Measurements from ENCODE around the gene SETBP1. TPM values are rescaled to one million over a fixed set of nuclear protein-coding genes. Genes with fewer than 3 reads are reported as not detected.

SETBP1 gene
- total RNA-seq, 1 experiment from 2014 or later, result 0.23 TPM

- POLR2A ChIA-PET, result no interaction called here
- H3K27ac ChIP-seq (ENCODE audit: low read length), result no peak overlapping the region
- no peaks in the 10 kb centered on the region for H3K4me1 ChIP-seq (ENCODE audit: control insufficient read depth, insufficient read depth, low read length)
- no peak overlapping the region for H3K4me3 ChIP-seq (ENCODE audit: low read depth in 2 of 2, low read length in 2 of 2)
- CTCF ChIA-PET, result no interaction called here
- no peaks in the 10 kb centered on the region for H3K36me3 ChIP-seq (ENCODE audit: control insufficient read depth, insufficient read depth, low read length)
- no peaks in the 10 kb centered on the region for H3K9me3 ChIP-seq (ENCODE audit: control insufficient read depth, insufficient read depth, low read depth, low read length)
- H3K27me3 ChIP-seq (ENCODE audit: control insufficient read depth, insufficient read depth, low read length), result no peaks in the 10 kb centered on the region
- intact Hi-C loops (cut with micrococcal nuclease; ENCODE audit: unreplicated experiment) (no loop called here), in situ Hi-C loops (cut with HindIII; ENCODE audit: low pct_unique_long_range_greater_than_20kb, low sequenced_read_pairs) (no loop called here)
- ATAC-seq (no peak), DNase-seq (ENCODE audit: low read depth, low spot score) (no peak)
- no peak for TF ChIP-seq POLR2AphosphoS5 (IDR thresholded peaks at IDR 0.05; ENCODE audit: low read depth, low read length)
- TF ChIP-seq CTCF (IDR thresholded peaks at IDR 0.05), result no peak
- TF ChIP-seq REST (IDR thresholded peaks at IDR 0.05; ENCODE audit: insufficient read depth in 1 of 2, low read depth in 2 of 2, low read length in 1 of 2), result no peak
- no peak for TF ChIP-seq SIN3A (IDR thresholded peaks at IDR 0.05; ENCODE audit: borderline replicate concordance, insufficient read depth, low read depth, low read length)
- TF ChIP-seq TCF7L2 (IDR thresholded peaks at IDR 0.05; ENCODE audit: low read depth, low read length), result no peak
- no TSS peak for BruUV-seq (replicated peaks)
These were observed 70.1 kb downstream of the SETBP1 start for GRCh38 chr18:44750774-44751173.

GRCh38 chr18:44754567-44754966 is 73.9 kb downstream of the SETBP1 start:
- H3K9me3 ChIP-seq (ENCODE audit: control insufficient read depth, insufficient read depth, low read depth, low read length), result no peaks in the 10 kb centered on the region
- no peak overlapping the region for H3K4me3 ChIP-seq (ENCODE audit: low read depth in 2 of 2, low read length in 2 of 2)
- H3K4me1 ChIP-seq (ENCODE audit: control insufficient read depth, insufficient read depth, low read length), result no peaks in the 10 kb centered on the region
- H3K27me3 ChIP-seq (ENCODE audit: control insufficient read depth, insufficient read depth, low read length), result no peaks in the 10 kb centered on the region
- H3K27ac ChIP-seq (ENCODE audit: low read length), result no peak overlapping the region
- intact Hi-C loops (cut with micrococcal nuclease; ENCODE audit: unreplicated experiment) (no loop called here), in situ Hi-C loops (cut with HindIII; ENCODE audit: low pct_unique_long_range_greater_than_20kb, low sequenced_read_pairs) (no loop called here)
- DNase-seq (ENCODE audit: low read depth, low spot score), result no peak
- no TSS peak for BruUV-seq (replicated peaks)
- ChIA-PET POLR2A (no interaction called here), CTCF (no interaction called here)
- no peak for TF ChIP-seq CTCF (IDR thresholded peaks at IDR 0.05)
- no peak for TF ChIP-seq SIN3A (IDR thresholded peaks at IDR 0.05; ENCODE audit: borderline replicate concordance, insufficient read depth, low read depth, low read length)
- no peak for TF ChIP-seq TCF7L2 (IDR thresholded peaks at IDR 0.05; ENCODE audit: low read depth, low read length)
- TF ChIP-seq REST (IDR thresholded peaks at IDR 0.05; ENCODE audit: insufficient read depth in 1 of 2, low read depth in 2 of 2, low read length in 1 of 2), result no peak
- TF ChIP-seq POLR2AphosphoS5 (IDR thresholded peaks at IDR 0.05; ENCODE audit: low read depth, low read length), result no peak
- no peaks in the 10 kb centered on the region for H3K36me3 ChIP-seq (ENCODE audit: control insufficient read depth, insufficient read depth, low read length)
- ATAC-seq, result no peak
